ENCODE results near the gene PPP6C. TPM values are rescaled to one million over a fixed set of nuclear protein-coding genes. Genes with fewer than 3 reads are reported as not detected.

Gene PPP6C
- total RNA-seq, 4 donors from 2014 or later = 19.0 to 43.7 (median 21.2) TPM

DNA sequence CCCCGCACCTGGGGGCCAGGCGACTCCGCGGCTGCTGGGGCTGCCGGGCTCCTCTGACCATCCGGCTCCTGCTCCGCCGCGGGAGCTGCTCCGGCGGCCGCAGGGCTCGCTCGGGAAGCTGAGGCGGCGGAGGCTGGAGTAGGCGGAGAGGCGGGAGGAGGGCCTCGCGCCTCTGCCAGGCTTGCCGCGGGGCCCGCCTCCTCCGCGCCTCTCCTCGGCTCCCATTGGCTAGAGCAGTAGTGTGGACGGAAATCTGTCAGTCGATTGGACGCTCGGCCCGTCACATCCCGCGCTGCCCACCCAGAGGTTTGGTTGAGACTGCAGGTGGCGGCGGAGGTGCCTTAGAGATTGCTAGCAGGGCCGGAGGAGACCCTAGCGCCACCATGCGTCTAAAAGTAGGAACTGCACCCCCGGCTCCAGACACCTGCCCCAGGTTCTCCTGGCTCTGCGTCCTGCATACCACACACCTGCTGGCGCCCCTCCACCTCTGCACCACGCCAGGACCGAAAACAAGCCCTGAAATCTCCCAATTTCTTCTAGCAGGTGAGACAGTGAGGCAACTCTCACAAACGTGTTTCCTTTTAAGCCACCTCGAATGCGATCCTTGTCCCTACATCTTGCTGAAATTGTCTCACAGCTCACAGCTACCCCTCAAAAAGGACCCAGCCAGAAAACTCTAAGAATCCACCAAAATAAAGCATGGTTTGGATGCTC is 46.1 kb downstream of the PPP6C start, which contains the start of gene SCAI:
Gene SCAI (minus strand): TSS at position 152 of the 714 bp plus-strand sequence. CDS start 91 bp downstream, at position 61.
- no peaks in the 10 kb centered on the region for H3K9me3 ChIP-seq
- intact Hi-C loops (cut with DNase I; ENCODE audit: low total_unique reads) = no loop called here
- H3K4me1 ChIP-seq = no peaks in the 10 kb centered on the region
- peak within 1 kb of the TSS; percentile 48 to 79 for H3K4me3 ChIP-seq
- H3K27ac ChIP-seq = peak within 1 kb of the TSS; percentile 66 to 80
- no peaks in the 10 kb centered on the region for H3K27me3 ChIP-seq
- TF ChIP-seq, protein P1, sequence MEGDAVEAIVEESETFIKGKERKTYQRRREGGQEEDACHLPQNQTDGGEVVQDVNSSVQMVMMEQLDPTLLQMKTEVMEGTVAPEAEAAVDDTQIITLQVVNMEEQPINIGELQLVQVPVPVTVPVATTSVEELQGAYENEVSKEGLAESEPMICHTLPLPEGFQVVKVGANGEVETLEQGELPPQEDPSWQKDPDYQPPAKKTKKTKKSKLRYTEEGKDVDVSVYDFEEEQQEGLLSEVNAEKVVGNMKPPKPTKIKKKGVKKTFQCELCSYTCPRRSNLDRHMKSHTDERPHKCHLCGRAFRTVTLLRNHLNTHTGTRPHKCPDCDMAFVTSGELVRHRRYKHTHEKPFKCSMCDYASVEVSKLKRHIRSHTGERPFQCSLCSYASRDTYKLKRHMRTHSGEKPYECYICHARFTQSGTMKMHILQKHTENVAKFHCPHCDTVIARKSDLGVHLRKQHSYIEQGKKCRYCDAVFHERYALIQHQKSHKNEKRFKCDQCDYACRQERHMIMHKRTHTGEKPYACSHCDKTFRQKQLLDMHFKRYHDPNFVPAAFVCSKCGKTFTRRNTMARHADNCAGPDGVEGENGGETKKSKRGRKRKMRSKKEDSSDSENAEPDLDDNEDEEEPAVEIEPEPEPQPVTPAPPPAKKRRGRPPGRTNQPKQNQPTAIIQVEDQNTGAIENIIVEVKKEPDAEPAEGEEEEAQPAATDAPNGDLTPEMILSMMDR (IDR thresholded peaks at IDR 0.05) = peak; percentile 98 to 99 (median 98)
- TF ChIP-seq POLR2A (IDR thresholded peaks at IDR 0.05) = peak; percentile 36 to 56
- peak; percentile 99 for DNase-seq
- H3K36me3 ChIP-seq = no peaks in the 10 kb centered on the region

DNA sequence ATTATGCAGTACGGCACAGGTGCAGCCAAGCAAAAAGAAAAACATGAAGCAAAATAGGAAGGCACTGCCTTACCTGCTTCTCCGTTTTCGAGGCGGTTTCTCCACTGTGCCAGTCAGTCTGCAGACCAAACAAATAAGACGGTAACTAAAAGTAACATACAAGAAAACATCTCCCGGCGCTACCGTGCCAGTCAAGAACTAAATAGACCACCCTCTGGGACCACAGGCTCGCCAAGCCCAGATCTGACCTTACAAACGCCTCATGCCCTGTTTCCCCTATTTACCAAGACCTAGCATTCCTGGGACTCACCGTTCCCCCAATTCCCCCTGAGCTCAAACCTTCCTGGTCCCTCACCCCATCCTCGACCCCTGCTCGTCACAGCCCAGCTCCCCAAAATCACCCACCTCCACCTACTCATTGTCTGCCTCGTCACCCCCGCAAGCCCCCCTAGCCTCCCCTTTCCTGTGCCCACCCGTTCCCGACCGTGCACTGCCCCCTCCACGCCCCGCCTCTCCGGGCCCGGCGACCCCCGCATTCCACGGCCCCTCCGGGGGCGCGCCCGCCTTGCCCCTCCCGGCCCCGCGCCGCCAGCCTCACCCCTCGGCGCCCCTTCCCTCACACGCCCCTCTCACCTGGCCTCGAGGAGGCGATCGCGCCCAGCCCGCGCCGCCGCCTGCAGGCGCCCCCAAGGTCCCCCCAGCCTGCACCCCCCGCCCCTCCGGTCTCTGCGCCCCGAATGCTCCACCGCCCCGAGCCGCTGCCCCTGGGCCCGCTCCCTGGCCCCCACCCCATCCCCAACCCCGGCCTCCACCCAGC is 46.8 kb downstream of the PPP6C start:
- TF ChIP-seq, protein P1 (IDR thresholded peaks at IDR 0.05) = no peak
- TF ChIP-seq POLR2A (IDR thresholded peaks at IDR 0.05) = no peak
- H3K4me1 ChIP-seq = no peaks in the 10 kb centered on the region
- H3K9me3 ChIP-seq = no peaks in the 10 kb centered on the region
- peak in 1 of 2 donors; percentile 17 for DNase-seq
- no peaks in the 10 kb centered on the region for H3K36me3 ChIP-seq
- H3K4me3 ChIP-seq = peak overlapping the region; percentile 48 to 79
- H3K27me3 ChIP-seq = no peaks in the 10 kb centered on the region
- peak overlapping the region; percentile 66 to 80 for H3K27ac ChIP-seq
- intact Hi-C loops (cut with DNase I; ENCODE audit: low total_unique reads) = no loop called here

DNA sequence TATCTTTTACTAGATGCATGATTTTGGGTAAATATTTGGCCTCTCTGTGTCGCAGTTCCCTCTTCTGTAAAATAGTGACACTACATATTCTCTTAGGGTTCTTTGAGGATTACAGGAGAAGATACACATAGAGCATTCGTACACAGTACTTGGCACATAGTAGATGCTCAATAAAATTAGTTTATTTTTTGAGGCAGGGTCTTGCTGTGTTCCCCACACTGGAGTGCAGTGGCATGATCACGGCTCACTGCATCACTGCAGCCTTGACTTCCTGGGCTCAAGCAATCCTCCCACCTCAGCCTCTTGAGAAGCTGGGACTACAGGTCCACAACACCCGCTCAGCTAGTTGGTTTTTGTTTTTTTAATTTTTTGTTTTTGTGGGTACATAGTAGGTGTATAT is 47.9 kb downstream of the PPP6C start:
- H3K4me1 ChIP-seq = no peaks in the 10 kb centered on the region
- no peak overlapping the region for H3K4me3 ChIP-seq
- no peak for DNase-seq
- no peak for TF ChIP-seq POLR2A (IDR thresholded peaks at IDR 0.05)
- TF ChIP-seq, protein P1 (IDR thresholded peaks at IDR 0.05) = no peak
- H3K36me3 ChIP-seq = no peaks in the 10 kb centered on the region
- H3K27ac ChIP-seq = no peak overlapping the region
- intact Hi-C loops (cut with DNase I; ENCODE audit: low total_unique reads) = no loop called here
- no peaks in the 10 kb centered on the region for H3K9me3 ChIP-seq
- no peaks in the 10 kb centered on the region for H3K27me3 ChIP-seq

DNA sequence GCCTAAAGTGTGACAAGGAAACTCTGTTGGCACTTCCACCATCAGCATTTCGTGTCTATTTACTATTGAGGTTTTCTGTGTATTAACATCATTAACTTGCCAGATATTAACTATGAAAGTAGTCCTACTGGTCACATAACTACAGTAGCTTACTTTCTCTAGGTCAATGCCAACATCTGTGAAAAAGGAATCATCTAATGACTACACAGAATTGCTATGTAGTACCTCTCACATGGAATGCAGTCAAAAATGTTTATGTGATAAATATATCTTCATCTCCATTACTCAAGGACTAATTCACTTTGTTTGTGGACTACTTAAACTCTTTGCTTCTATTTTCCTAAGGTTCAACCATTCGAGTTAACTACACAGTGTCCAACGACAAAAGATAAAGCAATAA is 48.4 kb downstream of the PPP6C start:
- Histone ChIP-seq H3K4me3 (no peak overlapping the region), H3K36me3 (no peaks in the 10 kb centered on the region), H3K27ac (no peak overlapping the region), H3K9me3 (no peaks in the 10 kb centered on the region), H3K27me3 (no peaks in the 10 kb centered on the region), H3K4me1 (no peaks in the 10 kb centered on the region)
- no peak for TF ChIP-seq POLR2A (IDR thresholded peaks at IDR 0.05)
- TF ChIP-seq, protein P1 (IDR thresholded peaks at IDR 0.05) = no peak
- DNase-seq = no peak
- intact Hi-C loops (cut with DNase I; ENCODE audit: low total_unique reads) = no loop called here

DNA sequence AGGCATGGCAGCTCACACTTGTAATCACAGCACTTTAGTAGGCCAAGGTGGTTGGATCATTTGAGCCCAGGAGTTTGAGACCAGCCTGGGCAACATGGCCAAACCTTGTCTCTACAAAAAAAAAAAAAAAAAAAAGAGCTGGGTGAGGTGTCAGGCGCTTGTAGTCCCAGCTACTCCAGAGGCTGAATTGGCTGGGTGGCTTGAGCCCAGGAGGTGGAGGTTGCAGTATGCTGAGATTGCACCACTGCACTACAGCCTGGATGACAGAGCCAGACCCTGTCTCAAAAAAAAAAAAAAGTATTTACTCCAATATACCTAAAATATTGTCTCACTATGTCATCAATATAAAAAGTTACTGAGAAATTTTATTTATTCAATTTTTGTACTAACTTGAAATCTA is 49.0 kb downstream of the PPP6C start:
- no peak overlapping the region for H3K4me3 ChIP-seq
- no peaks in the 10 kb centered on the region for H3K27me3 ChIP-seq
- no peak overlapping the region for H3K27ac ChIP-seq
- TF ChIP-seq POLR2A (IDR thresholded peaks at IDR 0.05) = no peak
- TF ChIP-seq, protein P1 (IDR thresholded peaks at IDR 0.05) = no peak
- DNase-seq = no peak
- H3K9me3 ChIP-seq = no peaks in the 10 kb centered on the region
- H3K4me1 ChIP-seq = no peaks in the 10 kb centered on the region
- intact Hi-C loops (cut with DNase I; ENCODE audit: low total_unique reads) = no loop called here
- H3K36me3 ChIP-seq = no peaks in the 10 kb centered on the region
